HEK293 (cell line): ENCODE measurements around the gene NUDT4.

ENCODE experiments used
- CTCF ChIA-PET: fragments of 350-600 bp; formaldehyde crosslinking; extraction: SDS; loops from one replicate; lab custom pipeline; 2021; ENCODE audit warnings: antibody characterized with exemption; lab: Yijun Ruan, JAX
- POLR2A ChIA-PET: fragments of 300-600 bp; formaldehyde crosslinking; extraction: SDS; loops from one replicate; lab custom pipeline; 2020; ENCODE audit warnings: antibody characterized with exemption, inconsistent platforms; lab: Yijun Ruan, JAX
- H3K27ac ChIP-seq: fragments of 200-500 bp; sonication (Bioruptor generic); 2 replicates; pipeline ENCODE4 v1.5.1; 2014; ENCODE audit warnings: low read depth, low read length, control low read depth, inconsistent platforms; ENCODE audit errors: extremely low read depth
- H3K36me3 ChIP-seq, 2 experiments: fragments of 200-500 bp in 1 of 2; sonication (Bioruptor generic) in 1 of 2; 1 replicate in 1 of 2; 2 replicates in 1 of 2; pipeline ENCODE4 v1.5.1; 2014 to 2017; ENCODE audit warnings: inconsistent platforms in 2 of 2, low read length in 2 of 2; ENCODE audit not compliant: control insufficient read depth in 2 of 2, insufficient read depth in 1 of 2
- H3K4me1 ChIP-seq: fragments of 200-500 bp; sonication (Bioruptor generic); 2 replicates; pipeline ENCODE4 v1.5.1; 2014; ENCODE audit warnings: mild to moderate bottlenecking, low read length, inconsistent platforms; ENCODE audit not compliant: control insufficient read depth, insufficient read depth
- H3K4me3 ChIP-seq: 2 replicates; pipeline ENCODE4 v1.5.1; 2011; ENCODE audit warnings: low read depth, mild to moderate bottlenecking, control low read depth, low read length, moderate library complexity
- H3K9me3 ChIP-seq: fragments of 200-500 bp; sonication (Bioruptor generic); 2 replicates; pipeline ENCODE4 v1.5.1; 2014; ENCODE audit warnings: low read depth, low read length, inconsistent platforms; ENCODE audit not compliant: control insufficient read depth, insufficient read depth
- KLF9 ChIP-seq: fragments of 450-650 bp; formaldehyde crosslinking; IDR thresholded peaks from 2 replicates; pipeline ENCODE4 v1.5.1; 2016; ENCODE audit warnings: missing biosample characterization, missing genetic modification characterization, low read depth
- MZF1 ChIP-seq: fragments of 450-650 bp; formaldehyde crosslinking; IDR thresholded peaks from 2 replicates; pipeline ENCODE4 v1.5.1; 2017; ENCODE audit warnings: missing biosample characterization, missing genetic modification characterization, borderline replicate concordance
- ZFP37 ChIP-seq: fragments of 450-650 bp; formaldehyde crosslinking; IDR thresholded peaks from 2 replicates; pipeline ENCODE4 v1.5.1; 2016; ENCODE audit warnings: missing biosample characterization, missing genetic modification characterization
- ZNF184 ChIP-seq: fragments of 450-650 bp; IDR thresholded peaks from 2 replicates; pipeline ENCODE4 v1.5.1; 2018; ENCODE audit warnings: missing biosample characterization, mild to moderate bottlenecking, missing genetic modification characterization
- ZNF311 ChIP-seq: fragments of 450-650 bp; formaldehyde crosslinking; IDR thresholded peaks from 2 replicates; pipeline ENCODE4 v1.5.1; 2017; ENCODE audit warnings: missing biosample characterization, missing genetic modification characterization, borderline replicate concordance
- ZNF514 ChIP-seq: fragments of 450-650 bp; formaldehyde crosslinking; IDR thresholded peaks from 2 replicates; pipeline ENCODE4 v1.5.1; 2016; ENCODE audit warnings: missing biosample characterization, missing genetic modification characterization
- ZNF701 ChIP-seq: fragments of 450-650 bp; formaldehyde crosslinking; IDR thresholded peaks from 2 replicates; pipeline ENCODE4 v1.5.1; 2016; ENCODE audit warnings: missing biosample characterization, missing genetic modification characterization
- TF ChIP-seq, protein P1 (sequence below): fragments of 450-650 bp; formaldehyde crosslinking; conservative IDR thresholded peaks from 2 replicates; pipeline ENCODE4 v1.5.1; 2016; ENCODE audit warnings: low read depth, missing biosample characterization, missing genetic modification characterization
- TF ChIP-seq, protein P2 (sequence below): fragments of 450-650 bp; formaldehyde crosslinking; IDR thresholded peaks from 2 replicates; pipeline ENCODE4 v1.5.1; 2016; ENCODE audit warnings: missing biosample characterization, missing genetic modification characterization
- TF ChIP-seq, protein P3 (sequence below): fragments of 450-650 bp; formaldehyde crosslinking; IDR thresholded peaks from 2 replicates; pipeline ENCODE4 v1.5.1; 2016; ENCODE audit warnings: missing biosample characterization, missing genetic modification characterization
- TF ChIP-seq, protein P4 (sequence below): fragments of 450-650 bp; formaldehyde crosslinking; IDR thresholded peaks from 2 replicates; pipeline ENCODE4 v1.5.1; 2016; ENCODE audit warnings: missing biosample characterization, missing genetic modification characterization
- TF ChIP-seq, protein P5 (sequence below): fragments of 450-650 bp; formaldehyde crosslinking; IDR thresholded peaks from 2 replicates; pipeline ENCODE4 v1.5.1; 2016; ENCODE audit warnings: missing biosample characterization, missing genetic modification characterization
- TF ChIP-seq, protein P6 (sequence below): fragments of 450-650 bp; formaldehyde crosslinking; IDR thresholded peaks from 2 replicates; pipeline ENCODE4 v1.5.1; 2016; ENCODE audit warnings: missing biosample characterization, missing genetic modification characterization

The NUDT4 gene

DNA sequence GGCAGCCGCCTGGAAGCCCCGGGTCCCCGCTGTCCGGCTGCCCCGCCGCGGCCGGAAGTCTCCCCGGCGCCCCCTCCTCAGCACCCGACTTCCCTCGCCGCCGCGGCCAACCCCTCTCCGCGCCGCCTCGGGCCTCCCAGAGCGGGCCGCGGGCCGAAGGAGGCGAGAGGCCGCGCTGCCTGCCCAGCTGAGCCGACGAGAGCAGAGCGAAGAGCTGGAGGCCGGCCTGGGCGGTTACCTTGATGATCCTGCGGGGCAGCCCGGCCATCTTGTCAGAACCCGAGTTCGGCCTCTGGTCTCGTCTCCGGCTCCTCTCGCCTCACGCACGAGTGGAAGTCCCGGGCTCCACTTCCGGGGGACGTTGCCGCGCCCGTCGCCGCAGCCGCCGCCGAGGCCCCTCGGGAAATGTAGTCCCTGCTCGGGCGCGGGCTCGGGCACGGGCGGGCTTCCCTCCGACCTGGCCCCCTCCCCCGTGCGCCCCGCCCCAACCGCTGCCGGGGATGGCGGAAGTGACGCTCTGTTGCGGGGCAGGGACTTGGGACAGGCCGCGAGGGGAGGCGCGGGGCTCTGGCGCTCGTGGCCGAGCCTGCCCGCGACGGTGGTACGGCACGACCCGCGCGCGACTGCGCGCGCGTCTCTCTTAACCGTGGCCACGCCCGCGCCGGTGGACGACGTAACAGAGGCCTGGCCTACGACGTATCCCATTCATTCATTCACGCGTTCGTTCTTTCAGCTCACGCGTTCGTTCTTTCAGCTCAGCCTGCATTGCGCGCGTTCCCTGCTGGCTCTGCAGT is 64.1 kb downstream of the NUDT4 start, which contains the start of gene UBE2N (continued):
- TF ChIP-seq, protein P1, sequence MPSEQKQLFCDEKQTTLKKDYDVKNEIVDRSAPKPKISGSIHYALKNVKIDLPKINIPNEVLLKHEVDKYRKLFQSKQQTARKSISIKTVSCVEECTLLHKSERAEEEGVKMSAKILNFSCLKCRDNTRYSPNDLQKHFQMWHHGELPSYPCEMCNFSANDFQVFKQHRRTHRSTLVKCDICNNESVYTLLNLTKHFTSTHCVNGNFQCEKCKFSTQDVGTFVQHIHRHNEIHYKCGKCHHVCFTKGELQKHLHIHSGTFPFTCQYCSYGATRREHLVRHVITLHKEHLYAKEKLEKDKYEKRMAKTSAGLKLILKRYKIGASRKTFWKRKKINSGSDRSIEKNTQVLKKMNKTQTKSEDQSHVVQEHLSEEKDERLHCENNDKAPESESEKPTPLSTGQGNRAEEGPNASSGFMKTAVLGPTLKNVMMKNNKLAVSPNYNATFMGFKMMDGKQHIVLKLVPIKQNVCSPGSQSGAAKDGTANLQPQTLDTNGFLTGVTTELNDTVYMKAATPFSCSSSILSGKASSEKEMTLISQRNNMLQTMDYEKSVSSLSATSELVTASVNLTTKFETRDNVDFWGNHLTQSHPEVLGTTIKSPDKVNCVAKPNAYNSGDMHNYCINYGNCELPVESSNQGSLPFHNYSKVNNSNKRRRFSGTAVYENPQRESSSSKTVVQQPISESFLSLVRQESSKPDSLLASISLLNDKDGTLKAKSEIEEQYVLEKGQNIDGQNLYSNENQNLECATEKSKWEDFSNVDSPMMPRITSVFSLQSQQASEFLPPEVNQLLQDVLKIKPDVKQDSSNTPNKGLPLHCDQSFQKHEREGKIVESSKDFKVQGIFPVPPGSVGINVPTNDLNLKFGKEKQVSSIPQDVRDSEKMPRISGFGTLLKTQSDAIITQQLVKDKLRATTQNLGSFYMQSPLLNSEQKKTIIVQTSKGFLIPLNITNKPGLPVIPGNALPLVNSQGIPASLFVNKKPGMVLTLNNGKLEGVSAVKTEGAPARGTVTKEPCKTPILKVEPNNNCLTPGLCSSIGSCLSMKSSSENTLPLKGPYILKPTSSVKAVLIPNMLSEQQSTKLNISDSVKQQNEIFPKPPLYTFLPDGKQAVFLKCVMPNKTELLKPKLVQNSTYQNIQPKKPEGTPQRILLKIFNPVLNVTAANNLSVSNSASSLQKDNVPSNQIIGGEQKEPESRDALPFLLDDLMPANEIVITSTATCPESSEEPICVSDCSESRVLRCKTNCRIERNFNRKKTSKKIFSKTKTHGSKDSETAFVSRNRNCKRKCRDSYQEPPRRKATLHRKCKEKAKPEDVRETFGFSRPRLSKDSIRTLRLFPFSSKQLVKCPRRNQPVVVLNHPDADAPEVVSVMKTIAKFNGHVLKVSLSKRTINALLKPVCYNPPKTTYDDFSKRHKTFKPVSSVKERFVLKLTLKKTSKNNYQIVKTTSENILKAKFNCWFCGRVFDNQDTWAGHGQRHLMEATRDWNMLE (tag by site-specific recombination), result peak; percentile 37; the same call in 1 of the 2 replicates
- TF ChIP-seq, protein P2, sequence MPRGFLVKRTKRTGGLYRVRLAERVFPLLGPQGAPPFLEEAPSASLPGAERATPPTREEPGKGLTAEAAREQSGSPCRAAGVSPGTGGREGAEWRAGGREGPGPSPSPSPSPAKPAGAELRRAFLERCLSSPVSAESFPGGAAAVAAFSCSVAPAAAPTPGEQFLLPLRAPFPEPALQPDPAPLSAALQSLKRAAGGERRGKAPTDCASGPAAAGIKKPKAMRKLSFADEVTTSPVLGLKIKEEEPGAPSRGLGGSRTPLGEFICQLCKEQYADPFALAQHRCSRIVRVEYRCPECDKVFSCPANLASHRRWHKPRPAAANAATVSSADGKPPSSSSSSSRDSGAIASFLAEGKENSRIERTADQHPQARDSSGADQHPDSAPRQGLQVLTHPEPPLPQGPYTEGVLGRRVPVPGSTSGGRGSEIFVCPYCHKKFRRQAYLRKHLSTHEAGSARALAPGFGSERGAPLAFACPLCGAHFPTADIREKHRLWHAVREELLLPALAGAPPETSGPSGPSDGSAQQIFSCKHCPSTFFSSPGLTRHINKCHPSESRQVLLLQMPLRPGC, result no peak
- TF ChIP-seq, protein P3, sequence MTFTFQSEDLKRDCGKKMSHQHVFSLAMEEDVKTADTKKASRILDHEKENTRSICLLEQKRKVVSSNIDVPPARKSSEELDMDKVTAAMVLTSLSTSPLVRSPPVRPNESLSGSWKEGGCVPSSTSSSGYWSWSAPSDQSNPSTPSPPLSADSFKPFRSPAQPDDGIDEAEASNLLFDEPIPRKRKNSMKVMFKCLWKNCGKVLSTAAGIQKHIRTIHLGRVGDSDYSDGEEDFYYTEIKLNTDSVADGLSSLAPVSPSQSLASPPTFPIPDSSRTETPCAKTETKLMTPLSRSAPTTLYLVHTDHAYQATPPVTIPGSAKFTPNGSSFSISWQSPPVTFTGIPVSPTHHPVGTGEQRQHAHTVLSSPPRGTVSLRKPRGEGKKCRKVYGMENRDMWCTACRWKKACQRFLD (tag by site-specific recombination), result no peak
- TF ChIP-seq, protein P4, sequence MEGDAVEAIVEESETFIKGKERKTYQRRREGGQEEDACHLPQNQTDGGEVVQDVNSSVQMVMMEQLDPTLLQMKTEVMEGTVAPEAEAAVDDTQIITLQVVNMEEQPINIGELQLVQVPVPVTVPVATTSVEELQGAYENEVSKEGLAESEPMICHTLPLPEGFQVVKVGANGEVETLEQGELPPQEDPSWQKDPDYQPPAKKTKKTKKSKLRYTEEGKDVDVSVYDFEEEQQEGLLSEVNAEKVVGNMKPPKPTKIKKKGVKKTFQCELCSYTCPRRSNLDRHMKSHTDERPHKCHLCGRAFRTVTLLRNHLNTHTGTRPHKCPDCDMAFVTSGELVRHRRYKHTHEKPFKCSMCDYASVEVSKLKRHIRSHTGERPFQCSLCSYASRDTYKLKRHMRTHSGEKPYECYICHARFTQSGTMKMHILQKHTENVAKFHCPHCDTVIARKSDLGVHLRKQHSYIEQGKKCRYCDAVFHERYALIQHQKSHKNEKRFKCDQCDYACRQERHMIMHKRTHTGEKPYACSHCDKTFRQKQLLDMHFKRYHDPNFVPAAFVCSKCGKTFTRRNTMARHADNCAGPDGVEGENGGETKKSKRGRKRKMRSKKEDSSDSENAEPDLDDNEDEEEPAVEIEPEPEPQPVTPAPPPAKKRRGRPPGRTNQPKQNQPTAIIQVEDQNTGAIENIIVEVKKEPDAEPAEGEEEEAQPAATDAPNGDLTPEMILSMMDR (tag by site-specific recombination), result no peak
- TF ChIP-seq ZNF311 (tag by site-specific recombination), result no peak
- TF ChIP-seq, protein P5, sequence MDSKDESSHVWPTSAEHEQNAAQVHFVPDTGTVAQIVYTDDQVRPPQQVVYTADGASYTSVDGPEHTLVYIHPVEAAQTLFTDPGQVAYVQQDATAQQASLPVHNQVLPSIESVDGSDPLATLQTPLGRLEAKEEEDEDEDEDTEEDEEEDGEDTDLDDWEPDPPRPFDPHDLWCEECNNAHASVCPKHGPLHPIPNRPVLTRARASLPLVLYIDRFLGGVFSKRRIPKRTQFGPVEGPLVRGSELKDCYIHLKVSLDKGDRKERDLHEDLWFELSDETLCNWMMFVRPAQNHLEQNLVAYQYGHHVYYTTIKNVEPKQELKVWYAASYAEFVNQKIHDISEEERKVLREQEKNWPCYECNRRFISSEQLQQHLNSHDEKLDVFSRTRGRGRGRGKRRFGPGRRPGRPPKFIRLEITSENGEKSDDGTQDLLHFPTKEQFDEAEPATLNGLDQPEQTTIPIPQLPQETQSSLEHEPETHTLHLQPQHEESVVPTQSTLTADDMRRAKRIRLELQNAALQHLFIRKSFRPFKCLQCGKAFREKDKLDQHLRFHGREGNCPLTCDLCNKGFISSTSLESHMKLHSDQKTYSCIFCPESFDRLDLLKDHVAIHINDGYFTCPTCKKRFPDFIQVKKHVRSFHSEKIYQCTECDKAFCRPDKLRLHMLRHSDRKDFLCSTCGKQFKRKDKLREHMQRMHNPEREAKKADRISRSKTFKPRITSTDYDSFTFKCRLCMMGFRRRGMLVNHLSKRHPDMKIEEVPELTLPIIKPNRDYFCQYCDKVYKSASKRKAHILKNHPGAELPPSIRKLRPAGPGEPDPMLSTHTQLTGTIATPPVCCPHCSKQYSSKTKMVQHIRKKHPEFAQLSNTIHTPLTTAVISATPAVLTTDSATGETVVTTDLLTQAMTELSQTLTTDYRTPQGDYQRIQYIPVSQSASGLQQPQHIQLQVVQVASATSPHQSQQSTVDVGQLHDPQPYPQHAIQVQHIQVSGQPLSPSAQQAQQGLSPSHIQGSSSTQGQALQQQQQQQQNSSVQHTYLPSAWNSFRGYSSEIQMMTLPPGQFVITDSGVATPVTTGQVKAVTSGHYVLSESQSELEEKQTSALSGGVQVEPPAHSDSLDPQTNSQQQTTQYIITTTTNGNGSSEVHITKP (tag by site-specific recombination), result peak; percentile 85

DNA sequence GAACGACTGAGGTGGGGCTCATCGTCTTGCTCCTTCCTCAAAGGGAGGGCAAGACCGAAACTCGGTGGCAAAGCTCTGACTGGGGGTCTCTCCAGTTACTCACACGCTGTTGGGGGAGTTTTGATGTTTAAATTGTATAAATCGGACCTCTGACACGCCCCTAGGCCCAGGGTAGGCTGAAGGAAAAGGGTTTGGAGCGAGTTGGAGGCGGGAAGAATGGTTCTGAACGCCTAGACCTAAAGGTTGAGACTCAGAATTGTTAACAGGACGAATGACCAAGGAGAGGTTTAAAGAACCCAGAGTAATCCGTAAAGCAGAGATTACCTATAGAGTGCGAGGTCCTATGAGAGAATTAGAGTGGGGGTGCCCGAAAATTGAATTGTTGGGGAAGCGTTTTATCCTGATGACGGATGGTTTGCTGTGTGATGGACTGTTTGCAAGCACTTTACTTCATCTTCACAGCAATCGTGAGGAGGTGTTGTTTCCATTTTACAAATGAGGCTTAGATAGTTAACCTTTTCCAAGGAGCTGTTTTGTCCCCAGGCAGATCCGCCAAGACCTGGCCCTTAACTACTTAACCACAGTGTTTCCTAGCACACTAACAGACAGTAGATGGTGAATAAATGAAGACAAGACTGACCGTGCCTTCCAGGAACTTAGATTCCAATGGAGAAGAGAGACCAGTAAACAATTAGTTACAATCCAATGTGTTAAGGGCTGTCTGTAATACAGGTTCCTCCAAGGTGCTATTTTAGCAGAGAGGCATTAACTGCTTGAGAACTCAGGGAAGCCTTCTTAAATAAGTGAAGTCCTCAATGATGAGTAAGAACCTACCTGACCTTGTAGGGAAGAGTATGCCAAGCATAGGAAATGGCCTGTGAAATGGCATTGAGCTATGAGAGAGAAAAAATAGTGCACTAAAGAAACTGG is 65.0 kb downstream of the NUDT4 start:
- ChIA-PET POLR2A (interaction anchor here (0.9 to 1.0 kb wide), 2 partner anchors 13 to 25 kb away, joined by 4 to 7 read pairs; partner anchors contain the start of gene MRPL42), CTCF (interaction anchor here (0.6 to 1.4 kb wide), 3 partner anchors 23 to 149 kb away, joined by 3 to 4 read pairs (median 3); no protein-coding TSS in a partner anchor)
- Histone ChIP-seq H3K27ac (peak overlapping the region; percentile 94), H3K4me1 (peaks cover 21% of the 10 kb centered on the region), H3K9me3 (no peaks in the 10 kb centered on the region), H3K4me3 (peak overlapping the region; percentile 97), H3K36me3 (no peaks in the 10 kb centered on the region)
- TF ChIP-seq, protein P2, result no peak
- TF ChIP-seq ZNF701 (tag by site-specific recombination) (no peak), ZFP37 (tag by site-specific recombination) (peak; percentile 44; the same call in 1 of the 2 replicates), MZF1 (tag by site-specific recombination) (no peak), ZNF184 (tag by site-specific recombination) (no peak), ZNF514 (no peak), KLF9 (tag by site-specific recombination) (0 out of 2 replicates have a peak, but pooled peaks have one; percentile 10)
- TF ChIP-seq, protein P6, sequence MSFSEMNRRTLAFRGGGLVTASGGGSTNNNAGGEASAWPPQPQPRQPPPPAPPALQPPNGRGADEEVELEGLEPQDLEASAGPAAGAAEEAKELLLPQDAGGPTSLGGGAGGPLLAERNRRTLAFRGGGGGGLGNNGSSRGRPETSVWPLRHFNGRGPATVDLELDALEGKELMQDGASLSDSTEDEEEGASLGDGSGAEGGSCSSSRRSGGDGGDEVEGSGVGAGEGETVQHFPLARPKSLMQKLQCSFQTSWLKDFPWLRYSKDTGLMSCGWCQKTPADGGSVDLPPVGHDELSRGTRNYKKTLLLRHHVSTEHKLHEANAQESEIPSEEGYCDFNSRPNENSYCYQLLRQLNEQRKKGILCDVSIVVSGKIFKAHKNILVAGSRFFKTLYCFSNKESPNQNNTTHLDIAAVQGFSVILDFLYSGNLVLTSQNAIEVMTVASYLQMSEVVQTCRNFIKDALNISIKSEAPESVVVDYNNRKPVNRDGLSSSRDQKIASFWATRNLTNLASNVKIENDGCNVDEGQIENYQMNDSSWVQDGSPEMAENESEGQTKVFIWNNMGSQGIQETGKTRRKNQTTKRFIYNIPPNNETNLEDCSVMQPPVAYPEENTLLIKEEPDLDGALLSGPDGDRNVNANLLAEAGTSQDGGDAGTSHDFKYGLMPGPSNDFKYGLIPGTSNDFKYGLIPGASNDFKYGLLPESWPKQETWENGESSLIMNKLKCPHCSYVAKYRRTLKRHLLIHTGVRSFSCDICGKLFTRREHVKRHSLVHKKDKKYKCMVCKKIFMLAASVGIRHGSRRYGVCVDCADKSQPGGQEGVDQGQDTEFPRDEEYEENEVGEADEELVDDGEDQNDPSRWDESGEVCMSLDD (tag by site-specific recombination), result no peak
